ENCODE measurements around the gene DGLUCY.

- TF ChIP-seq CTCF (IDR thresholded peaks at IDR 0.05; ENCODE audit: insufficient read depth, low read depth, low read length) = peak; percentile 25
- no peak for TF ChIP-seq EZH2 (IDR thresholded peaks at IDR 0.05; ENCODE audit: insufficient read depth, low read length)
These were observed 26.8 kb downstream of the DGLUCY start for GRCh38 chr14:91140672-91141071.
